GM13976 (cell line): Measurements from ENCODE around the gene ITGB5.

Source experiments
- DNase-seq: peaks from one replicate; pipeline ENCODE4 v3.0.0; 2012; ENCODE audit warnings: low spot score
- CTCF ChIP-seq: IDR thresholded peaks from 2 replicates; pipeline ENCODE4 v1.5.1; 2012; ENCODE audit warnings: borderline replicate concordance, mild to moderate bottlenecking; ENCODE audit not compliant: insufficient read depth; ENCODE audit errors: extremely low read depth, missing control alignments, control extremely low read depth
- in situ Hi-C: fragments of 300-500 bp; cut with MboI; formaldehyde crosslinking; loops from one replicate; pipeline ENCODE4 v1.12.0; 2022; ENCODE audit warnings: low sequenced_read_pairs, mixed read lengths, inconsistent platforms; ENCODE audit not compliant: unreplicated experiment

Gene ITGB5

GRCh38 chr3:124776856-124777255 lies 110.3 kb downstream of the ITGB5 start:
- in situ Hi-C loops = no loop called here
- no peak for DNase-seq
- TF ChIP-seq CTCF = no peak

- in situ Hi-C loops = no loop called here
- DNase-seq = no peak
- no peak for TF ChIP-seq CTCF
Observed at GRCh38 chr3:124775877-124776276, 111.3 kb downstream of the ITGB5 start.

GRCh38 chr3:124774841-124775402 lies 112.2 kb downstream of the ITGB5 start:
- TF ChIP-seq CTCF = no peak
- DNase-seq = no peak
- in situ Hi-C loops = loop anchor here (25.0 kb wide), 2 partner anchors 662 to 812 kb away; partner anchors contain the start of gene OSBPL11

- in situ Hi-C loops = loop anchor here (25.0 kb wide), 2 partner anchors 663 to 813 kb away; partner anchors contain the start of gene OSBPL11
- TF ChIP-seq CTCF = no peak
Observed at GRCh38 chr3:124774327-124774718, 112.8 kb downstream of the ITGB5 start.

GRCh38 chr3:124773351-124774326 lies 113.5 kb downstream of the ITGB5 start:
- TF ChIP-seq CTCF = no peak
- in situ Hi-C loops = loop anchor here (25.0 kb wide), 2 partner anchors 664 to 814 kb away; partner anchors contain the start of gene OSBPL11
- DNase-seq = no peak

More at GRCh38 chr3:124774327-124774718, 112.8 kb downstream of the ITGB5 start:
- no peak for DNase-seq

GRCh38 chr3:124772081-124772831 lies 114.9 kb downstream of the ITGB5 start:
- TF ChIP-seq CTCF = no peak
- no peak for DNase-seq
- in situ Hi-C loops = loop anchor here (25.0 kb wide), 2 partner anchors 665 to 815 kb away; partner anchors contain the start of gene OSBPL11
